Fibroblast of upper back skin (primary cell): ENCODE data around the gene PTPRD.

Experiments
- DNase-seq: peaks from one replicate; pipeline ENCODE4 v3.0.0-alpha.2; 2013

The PTPRD gene

DNA sequence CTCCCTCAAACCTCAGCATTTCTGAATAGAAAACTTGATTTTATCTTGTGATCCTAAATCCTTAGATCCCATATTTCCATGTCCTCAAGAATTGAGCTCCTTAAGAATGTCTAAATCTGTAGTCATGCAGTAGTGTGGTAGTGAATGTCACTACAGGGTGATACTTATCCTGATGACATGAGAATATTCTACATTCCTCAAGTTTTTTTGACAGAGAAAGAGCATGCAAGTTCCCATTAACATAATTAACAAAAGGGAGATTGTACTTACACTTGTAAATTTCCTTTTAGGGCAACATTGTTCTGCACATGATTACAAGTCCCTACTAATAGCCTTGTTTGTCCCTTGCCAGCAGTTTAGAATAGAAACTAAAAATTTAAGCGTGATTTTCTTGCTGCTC, 352.3 kb downstream of the PTPRD start:
- no peak for DNase-seq

DNA sequence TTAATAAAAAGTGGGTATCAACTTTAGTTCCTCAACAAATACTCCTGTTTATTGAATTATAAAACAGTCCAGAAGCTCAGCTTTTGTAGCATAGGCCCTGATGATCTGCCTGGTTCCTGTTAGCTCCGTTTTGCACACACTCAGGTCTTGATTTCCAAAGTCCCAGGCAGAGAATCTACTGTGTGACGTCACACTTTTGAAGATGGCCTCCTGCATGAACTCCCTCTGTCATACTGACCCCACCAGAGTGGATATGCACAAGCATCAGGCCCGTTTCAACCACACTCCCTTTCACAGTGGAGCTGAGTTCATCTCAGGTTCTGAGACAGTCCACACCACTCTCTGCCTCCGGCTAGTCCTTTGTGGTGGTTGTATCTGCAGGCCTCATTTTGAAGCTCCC, 353.1 kb downstream of the PTPRD start:
- DNase-seq, result no peak

DNA sequence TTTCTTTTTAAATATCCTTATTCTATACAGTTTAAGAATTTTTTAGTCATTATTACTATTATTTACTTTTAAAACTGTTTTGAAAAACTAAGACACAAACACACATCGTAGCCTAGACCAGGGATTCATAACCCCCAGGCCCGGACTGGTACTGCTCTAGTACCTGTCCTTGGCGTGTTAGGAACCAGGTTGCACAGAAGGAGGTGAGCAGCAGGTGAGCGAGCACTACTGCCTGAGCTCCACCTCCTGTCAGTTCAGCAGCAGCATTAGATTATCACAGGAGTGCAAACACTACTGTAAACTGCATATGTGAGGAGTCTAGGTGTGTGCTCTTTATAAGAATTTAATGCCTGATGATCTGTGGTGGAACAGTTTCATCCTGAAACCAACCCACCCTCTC, 357.0 kb downstream of the PTPRD start:
- no peak for DNase-seq

DNA sequence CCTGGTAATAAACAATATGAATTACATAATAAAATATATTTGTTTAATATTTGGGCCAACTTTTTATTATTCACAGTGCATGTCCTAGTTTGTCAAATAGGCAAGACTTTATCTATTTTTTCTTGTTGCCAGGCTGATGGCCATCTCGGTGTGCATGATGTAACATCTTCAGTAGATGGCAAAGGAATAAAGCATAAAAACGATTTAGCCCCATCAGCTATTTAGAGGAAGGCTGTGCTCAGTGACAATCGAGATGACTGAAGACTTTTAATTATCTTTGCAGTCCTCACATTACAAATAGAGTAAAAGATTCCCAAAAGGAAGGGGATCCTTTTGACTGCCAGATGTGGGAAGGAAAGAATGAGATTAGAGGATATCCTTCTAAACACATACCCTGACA, 358.5 kb downstream of the PTPRD start:
- DNase-seq, result no peak

DNA sequence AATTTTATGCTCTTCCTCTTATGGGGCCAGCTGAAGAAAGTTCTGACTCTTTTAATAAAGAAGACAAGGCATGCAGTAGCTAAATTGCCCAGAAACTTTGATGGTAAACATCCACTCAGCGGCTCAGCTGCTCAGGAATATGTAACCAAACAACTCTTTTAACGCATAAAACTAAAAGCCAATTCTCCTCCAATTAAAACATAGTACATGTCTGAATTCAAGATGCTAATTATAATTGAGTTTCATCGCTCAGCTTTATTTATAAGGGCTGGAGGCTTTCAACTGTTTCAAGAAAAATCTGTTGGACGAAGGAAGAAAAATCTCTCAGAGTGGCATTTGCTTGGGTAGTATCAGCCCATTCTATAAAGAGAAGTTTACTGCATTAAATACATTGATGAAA, 359.5 kb downstream of the PTPRD start:
- no peak for DNase-seq

DNA sequence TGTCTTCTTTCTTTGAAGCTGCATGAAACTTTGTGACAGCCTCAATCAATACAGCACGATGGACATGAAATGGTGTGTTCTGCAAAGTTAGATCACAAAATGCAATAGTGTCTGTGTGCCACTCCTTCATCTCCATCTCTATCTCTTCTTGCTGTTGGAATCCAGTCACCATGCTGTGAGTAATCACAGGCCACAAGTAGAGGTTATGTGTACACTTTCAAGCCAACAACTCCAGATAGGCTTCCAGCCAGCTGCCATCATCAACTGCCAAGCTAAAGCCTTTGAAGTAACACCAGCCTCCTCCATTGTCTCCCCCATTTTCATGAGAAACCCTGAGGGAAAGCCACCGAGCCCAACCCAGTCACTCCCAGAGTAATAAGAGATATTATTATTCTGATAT, 360.6 kb downstream of the PTPRD start:
- DNase-seq, result no peak

DNA sequence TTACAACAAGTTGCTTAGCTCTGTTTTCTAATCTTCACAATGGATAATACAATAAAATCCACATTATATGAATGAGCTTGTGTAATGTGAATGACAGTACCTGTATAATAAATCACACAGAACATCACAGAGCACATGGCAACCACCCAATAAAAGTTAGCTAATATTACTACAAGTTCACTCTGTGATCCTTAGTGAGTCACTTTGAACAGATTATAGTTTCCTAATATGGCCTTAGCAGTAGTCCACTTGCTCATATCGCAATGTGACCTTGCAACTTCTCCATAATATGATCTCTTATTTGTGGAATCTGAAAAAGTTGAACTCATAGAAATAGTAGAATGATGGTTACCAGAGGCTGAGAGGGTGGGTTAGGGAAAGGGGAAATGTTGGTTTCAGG, 361.3 kb downstream of the PTPRD start:
- peak; percentile 86 for DNase-seq

DNA sequence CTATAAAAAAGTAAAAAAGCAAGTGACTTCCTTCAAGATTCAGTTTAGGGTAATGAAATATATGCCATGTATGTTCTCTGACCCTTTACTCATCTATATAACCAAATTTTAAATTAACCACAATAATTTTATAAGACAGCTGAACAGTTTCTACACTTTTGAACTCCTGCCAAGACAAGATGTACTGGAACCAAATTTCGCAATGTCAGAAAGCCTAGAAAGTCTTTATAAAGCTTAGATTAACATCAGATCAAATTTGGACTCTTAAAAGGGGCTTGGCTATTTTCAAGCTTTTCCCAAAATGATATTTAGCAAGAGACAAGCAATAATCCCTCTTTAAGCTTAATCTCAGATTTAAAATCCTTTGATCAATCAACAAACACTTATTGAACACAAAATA, 362.6 kb downstream of the PTPRD start:
- DNase-seq, result peak; percentile 67

DNA sequence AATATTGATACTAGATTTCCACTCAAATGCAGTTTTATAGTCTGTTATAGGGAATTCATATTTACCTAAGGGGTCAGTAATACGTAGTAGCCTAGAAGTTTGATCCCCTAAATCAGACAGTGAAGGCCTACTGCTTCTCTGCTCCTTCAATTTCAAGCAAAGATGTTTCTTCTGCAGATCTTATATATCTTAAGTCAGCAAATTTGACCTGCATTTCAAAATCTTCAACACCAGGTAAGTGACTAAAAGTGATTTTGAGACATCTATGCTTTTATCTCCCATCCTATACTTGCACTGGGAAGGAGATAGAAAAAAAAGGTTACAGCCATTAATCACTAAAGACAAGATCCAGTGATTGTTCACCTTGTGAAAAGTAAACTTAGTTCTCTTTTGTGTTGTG, 363.9 kb downstream of the PTPRD start:
- DNase-seq, result no peak

DNA sequence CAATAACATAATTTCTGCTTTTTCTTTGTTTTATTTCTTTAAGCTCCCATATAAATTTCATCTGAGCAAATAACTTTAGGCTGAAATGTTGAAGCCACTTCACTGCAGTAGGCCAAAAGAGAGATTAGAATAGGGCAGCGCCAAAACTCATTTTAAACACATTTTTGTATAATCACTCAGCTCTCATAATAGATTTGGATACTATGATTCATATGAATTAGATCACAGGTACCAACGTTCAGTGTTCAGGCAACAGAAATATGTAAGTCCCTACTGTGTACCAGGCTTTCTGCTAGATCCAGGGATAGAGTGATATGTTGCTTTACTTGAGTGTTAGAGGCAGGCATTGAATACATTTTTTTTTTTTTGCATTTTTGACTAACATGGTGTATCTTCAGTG, 370.5 kb downstream of the PTPRD start:
- no peak for DNase-seq

DNA sequence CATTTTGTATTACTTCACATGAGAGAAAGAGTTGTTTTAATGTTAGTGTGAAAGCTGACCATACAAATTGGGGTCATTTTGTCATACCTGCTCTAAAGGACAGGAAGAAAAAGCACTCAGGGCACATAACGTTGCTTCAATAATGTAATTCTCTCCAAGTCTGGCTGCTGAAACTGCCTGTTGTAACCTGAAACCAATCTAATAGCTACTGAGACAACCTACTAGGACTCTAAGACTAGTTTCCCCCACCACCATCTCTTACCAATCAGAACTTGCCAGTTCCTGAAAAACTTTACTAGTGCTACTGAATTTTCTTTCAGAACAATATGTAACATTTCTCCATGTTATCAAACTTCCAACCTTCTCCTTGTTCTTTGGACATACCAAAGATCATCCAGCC, 374.7 kb downstream of the PTPRD start:
- DNase-seq, result no peak

DNA sequence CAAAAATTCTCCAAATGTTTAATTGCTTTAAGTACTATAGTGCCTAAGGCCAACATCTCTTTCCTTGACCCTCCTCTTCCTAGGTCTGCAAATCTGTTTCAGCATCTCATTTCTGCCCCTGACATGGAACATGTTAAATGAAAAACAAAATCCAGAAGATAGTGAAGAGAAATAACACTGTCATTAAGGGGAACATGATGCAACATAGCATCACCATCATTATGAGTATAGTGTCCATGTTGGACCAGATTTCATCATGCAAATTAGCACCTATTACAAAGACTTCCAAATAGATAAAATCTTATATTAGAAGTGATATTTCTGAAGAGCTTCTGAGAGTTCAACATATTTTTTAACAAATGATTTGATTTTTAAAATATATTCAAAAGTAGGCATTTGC, 375.2 kb downstream of the PTPRD start:
- DNase-seq, result no peak

DNA sequence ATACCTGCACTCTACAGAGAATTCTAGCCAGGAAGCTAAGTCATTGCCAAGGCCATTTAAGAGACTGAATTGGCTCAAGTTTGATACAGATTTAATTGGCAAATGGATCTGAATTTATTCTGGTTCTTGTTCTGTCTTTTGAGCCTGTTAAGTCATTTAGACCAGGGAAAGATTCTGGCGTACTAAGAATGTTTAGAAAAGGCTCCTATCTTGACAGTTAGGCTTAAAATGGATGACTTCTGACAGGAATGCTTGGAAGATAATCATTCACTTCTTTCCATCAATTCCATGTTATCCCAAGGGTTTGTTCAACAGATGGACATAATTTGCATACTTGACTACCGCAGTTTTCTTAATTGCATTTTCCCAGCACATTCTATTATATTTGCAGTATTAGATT, 376.6 kb downstream of the PTPRD start:
- no peak for DNase-seq

DNA sequence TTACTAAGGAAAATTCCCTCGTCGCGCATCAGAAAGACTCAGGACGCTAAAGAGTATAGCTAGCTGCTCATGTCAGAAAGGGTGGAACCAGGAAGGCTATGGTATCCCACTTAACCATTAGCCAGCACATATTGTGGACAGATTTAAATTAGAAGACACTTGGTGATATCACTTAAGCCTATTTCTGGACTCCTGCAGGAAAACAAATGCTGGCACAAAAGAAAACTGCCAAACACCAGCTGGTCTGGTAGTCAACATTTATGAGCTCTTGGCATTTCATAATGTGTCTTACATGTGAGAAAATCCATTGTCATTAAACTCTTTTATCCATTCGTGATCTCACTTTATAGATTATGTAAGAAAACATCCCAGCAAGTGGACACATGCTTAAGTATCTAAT, 377.4 kb downstream of the PTPRD start:
- no peak for DNase-seq

DNA sequence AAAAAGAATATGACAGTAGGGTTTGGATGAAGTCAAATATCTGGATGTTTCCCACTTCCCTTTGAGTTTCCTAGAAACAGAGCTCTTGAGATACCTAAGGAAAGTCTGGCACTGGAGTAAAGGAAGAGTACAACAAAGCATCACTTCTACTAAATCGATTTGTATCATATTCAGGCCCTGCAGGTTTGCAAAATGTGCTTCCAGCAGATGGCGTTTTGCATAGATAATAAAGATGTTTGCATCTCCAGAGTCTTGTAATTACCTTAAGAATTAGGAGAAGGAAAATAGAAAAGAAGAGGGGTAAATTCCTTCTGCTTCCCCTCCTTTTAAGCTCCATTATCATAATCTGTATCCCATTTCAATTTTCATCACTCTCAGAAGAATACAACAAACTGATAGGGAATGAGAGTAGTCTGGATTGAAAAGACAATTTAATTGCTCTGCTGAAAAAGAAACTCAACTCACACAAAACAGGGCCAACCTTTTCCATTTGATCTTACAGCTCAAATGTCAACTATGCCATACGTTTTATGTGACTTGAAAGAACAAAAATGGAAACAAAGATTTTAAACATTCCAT, 380.4 kb downstream of the PTPRD start:
- DNase-seq, result peak; percentile 18

DNA sequence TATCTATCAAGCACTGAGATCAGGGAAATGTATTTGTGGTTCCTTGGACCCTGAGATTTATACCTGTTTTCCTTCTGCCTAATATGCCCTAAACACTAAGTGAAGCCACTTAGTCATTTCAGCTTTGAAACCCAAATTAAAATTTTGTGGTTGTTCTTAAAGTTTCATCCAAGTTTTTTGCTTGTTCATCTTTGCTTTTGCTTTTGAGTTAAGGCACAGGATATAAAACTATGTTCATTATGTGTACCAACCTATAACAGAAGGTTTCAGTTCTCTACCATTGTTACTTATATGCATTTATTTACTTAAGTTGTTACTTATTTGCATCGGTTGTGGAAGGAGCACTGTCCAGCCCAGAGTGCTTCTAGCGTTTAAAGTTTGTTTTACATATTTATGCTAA, 382.3 kb downstream of the PTPRD start:
- DNase-seq, result no peak

DNA sequence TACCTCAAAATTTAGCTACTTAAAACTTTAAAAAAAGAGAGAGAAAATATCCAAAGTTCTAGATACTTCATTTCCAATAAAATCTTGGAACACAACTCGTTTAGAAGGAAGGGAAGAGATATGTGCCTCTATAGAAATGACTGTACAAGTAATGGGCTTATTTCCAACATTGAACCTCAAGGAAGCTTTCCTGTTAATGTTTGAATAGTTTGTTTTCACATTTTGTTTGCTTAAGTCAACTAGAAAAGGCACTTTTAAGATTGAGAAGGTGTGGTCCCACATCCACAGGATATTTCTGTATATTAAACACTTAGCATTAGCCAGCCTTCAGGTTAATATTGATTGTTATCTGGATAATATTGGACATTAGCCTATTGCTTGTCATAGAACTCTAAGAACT, 384.7 kb downstream of the PTPRD start:
- DNase-seq, result no peak

DNA sequence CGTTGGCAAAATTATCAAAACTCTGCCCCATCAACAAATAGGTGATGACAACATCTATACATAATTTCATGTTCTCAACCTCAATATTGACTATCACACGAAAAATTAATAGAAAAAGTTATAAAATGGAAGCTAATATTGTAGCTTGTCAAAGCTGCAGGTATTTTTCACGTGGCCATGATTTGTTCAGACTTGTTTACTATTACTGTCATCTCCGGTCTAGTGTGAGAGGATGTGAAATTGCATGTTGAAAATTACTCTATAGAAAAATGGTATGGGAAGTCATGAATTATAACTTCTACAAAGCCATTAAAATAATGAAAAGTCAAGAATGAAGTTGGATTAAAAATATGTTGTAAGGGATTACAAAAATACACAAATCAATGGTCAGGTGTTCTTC, 385.8 kb downstream of the PTPRD start:
- DNase-seq, result no peak

DNA sequence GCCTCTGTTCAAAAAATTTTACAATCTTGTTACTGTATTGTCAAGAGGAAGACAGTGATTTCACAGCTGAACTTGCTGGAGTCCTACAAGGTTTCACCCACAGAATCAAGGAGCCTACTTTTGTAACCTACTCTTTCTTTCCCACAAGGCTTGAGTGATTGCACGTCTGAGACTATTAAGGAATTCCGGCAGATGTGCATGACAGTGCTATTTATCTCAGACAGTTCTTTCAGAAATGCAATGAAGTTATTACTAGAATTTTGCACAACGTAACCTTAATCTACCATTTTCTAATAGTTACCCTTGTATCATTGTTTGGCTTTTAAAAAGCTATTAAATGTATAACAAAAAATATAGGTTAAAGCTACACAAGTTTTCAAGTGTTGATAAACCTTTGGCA, 400.1 kb downstream of the PTPRD start:
- DNase-seq, result no peak

DNA sequence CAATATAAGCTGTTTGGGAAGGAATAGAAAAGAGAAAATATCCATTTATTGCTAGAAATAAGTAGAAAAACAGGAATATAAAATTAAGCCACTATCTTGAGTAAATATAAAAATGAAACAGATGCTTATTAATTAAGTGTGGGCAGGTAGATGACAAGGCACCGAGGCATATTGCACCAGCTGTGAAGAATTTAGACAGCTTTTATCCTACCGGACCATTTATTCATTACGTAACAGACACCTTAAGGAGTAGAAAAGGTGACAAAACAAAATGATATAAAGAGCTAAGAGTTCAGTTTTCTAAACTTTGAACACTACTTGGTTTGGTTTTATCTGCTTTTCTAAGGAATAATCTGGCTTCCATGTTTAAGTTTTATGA, 404.1 kb downstream of the PTPRD start:
- no peak for DNase-seq

DNA sequence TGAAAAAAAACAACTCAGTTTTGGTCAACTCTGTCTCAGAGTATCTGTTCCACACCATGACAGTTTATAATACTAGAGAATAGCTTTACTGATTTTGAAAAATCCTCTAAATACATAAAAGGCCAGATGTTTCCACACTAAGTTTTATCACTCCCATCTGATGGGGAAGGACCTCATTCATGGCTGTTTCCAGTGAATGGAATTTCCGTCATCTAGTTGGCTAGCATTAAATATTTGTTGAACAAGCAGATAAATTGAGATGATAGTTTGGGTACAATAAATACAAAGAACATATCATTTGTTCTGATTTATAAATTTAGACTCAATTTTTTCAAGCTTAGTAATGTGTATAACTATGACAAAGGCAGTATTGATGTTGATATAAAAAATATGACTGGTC, 408.5 kb downstream of the PTPRD start:
- no peak for DNase-seq

DNA sequence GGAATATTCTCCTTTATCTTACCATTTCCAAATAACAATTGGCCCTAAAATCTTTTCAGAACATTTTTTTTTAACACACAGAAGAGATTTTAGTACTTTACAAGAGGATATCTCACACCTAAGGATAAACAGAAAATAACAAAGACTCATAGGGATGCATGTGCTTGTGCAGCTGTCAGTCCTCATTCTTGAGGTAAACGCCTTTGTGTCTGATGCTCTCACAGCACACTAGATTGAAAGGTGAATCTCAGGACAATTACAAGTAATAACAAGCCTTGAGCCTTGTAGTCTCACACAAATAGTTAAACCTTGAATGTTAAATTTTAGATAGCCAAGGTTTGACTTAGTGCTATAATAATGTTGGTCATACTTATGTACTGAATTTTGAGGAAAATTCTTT, 439.2 kb downstream of the PTPRD start:
- DNase-seq, result no peak

DNA sequence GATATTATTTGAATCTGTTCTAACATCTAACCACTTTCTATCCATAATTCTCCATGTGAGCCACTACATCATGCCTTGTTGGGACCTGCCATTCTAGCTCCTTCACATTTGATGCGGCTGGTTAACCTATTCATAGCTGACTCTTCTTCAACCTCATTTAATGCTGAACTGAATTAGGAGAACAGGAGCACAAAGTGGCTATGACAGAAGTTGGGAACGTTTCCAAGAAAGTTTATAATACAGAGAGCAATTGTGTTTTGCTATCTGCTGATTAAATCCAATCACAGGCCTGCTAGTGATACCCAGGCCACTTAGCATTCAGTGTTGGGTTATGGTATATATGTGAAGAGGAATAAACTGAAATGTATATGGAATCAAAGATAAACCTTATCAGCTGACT, 440.3 kb downstream of the PTPRD start:
- no peak for DNase-seq

DNA sequence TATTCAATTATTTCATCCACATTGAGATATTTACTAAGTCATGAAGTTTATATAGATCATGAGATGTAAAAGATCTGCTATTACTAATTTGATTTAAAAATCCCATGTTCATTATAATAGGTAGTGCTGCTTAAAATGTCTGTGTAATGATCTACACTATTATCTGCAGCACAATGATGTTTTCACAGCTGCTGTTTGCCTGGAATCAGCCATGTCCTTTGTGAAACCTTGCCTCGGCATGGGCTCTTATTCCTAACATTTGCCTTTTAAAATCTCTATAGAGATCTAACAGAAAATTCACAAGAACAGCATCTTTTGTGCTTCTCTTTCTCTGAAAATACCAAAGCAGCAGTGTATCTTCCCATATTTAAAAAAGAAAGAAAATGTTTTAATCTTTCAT, 444.6 kb downstream of the PTPRD start:
- no peak for DNase-seq

DNA sequence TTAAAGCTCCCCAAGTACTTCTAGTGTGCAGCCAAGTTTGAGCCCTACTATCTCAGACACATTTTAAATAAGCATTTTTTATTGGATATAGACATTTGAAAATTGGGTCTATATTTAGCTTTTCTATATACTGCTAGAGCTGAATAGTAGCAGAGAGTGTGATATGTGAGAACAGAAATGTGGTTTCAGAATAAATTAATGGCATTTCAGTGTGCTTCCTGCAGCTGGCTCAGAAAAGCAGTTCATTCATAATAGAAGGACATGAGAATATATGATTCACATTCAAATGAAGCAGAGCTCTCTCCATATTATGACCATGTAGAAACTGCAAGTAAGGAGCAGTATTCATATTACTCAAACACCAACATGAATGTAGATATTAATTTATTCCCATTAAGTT, 464.0 kb downstream of the PTPRD start:
- no peak for DNase-seq
